Heart left ventricle (tissue), 13 donors: ENCODE measurements around the gene MFAP5.
"Not testable (repeated sequence)": the region's sequence is repeated elsewhere in the genome, so short reads cannot be mapped to it uniquely, and the experiment has no call there.

Experiments
- POLR2A ChIP-seq, 2 donors: fragments of 450-650 bp; IDR thresholded peaks; one replicate each; pipeline ENCODE4 v1.6.1; 2017; ENCODE audit warnings: antibody characterized with exemption in 2 of 2, mild to moderate bottlenecking in 2 of 2, moderate library complexity in 2 of 2
- TF ChIP-seq, protein P1 (sequence below), 12 donors: fragments of 200-600 bp; sonication (generic) in 4 of 12; IDR thresholded peaks; one replicate each; pipeline versions ENCODE4 v1.5.0 to v1.8.0; 2018 to 2022; ENCODE audit warnings: antibody characterized with exemption in 12 of 12, mild to moderate bottlenecking in 5 of 12
- donor health status: ischemic (EF 13 %, LVEDD 7.1; RV severe dilation, severe dysfunction).
- donor health status: DM: no; HTN: yes; CAD: no.
- donor health status: DM: no; HTN: no; CAD: no.
- donor health status: ischemic (EF 25% LVEDD 6.9; RV normal size, moderate dysfunction).
- donor health status: ischemic (EF 25% LVEDD 5.7; RV mildly dilated, moderate dysfunction).
- donor health status: ischemic (EF 35%, LVEDD 5.7; RV mildly dilated, moderate dysfunction).
- donor health status: nonischemic (EF 11% LVEDD 7.7; RV severe dilation, severe dysfunction).
- donor health status: DM: yes; HTN: yes; CAD: no.
- donor health status: PGD.
- donor health status: ischemic (EF 29% LVEDD 5.4; RV normal size, mild dysfunction).
- donor health status: nonischemic (EF 23%, LVEDD 6.1; RV moderate dilation, normal function).

DNA sequence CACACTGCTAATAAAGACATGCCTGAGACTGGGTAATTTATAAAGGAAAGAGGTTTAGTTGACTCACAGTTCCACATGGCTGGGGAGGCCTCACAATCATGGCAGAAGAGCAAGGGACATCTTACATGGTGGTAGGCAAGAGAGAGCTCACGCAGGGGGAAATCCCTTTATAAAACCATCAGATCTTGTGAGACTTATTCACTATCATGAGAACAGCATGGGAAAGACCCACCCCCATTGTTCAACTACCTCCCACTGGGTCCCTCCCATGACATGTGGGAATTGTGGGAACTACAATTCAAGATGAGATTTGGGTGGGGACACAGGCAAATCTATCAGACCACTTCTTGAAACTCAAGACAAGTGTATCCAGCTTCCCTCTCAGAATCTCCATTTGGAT is 48.7 kb downstream of the MFAP5 start:
- not testable (repeated sequence) for TF ChIP-seq POLR2A (IDR thresholded peaks at IDR 0.05)
- TF ChIP-seq, protein P1, sequence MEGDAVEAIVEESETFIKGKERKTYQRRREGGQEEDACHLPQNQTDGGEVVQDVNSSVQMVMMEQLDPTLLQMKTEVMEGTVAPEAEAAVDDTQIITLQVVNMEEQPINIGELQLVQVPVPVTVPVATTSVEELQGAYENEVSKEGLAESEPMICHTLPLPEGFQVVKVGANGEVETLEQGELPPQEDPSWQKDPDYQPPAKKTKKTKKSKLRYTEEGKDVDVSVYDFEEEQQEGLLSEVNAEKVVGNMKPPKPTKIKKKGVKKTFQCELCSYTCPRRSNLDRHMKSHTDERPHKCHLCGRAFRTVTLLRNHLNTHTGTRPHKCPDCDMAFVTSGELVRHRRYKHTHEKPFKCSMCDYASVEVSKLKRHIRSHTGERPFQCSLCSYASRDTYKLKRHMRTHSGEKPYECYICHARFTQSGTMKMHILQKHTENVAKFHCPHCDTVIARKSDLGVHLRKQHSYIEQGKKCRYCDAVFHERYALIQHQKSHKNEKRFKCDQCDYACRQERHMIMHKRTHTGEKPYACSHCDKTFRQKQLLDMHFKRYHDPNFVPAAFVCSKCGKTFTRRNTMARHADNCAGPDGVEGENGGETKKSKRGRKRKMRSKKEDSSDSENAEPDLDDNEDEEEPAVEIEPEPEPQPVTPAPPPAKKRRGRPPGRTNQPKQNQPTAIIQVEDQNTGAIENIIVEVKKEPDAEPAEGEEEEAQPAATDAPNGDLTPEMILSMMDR (IDR thresholded peaks at IDR 0.05), result not testable (repeated sequence)
